Trophoblast cell (in vitro differentiated cells and primary cell): ENCODE data around the gene ZNF57.

Source experiments
- DNase-seq, 2 donors: peaks; one replicate each; pipeline ENCODE4 v3.0.0-alpha.2; 2016
- H2AFZ ChIP-seq: 2 replicates; pipeline ENCODE4 v1.6.1; 2013; ENCODE audit warnings: low read length, moderate library complexity, mild to moderate bottlenecking; ENCODE audit not compliant: insufficient read depth, poor library complexity
- H2AK5ac ChIP-seq: 2 replicates; pipeline ENCODE4 v1.6.1; 2013; ENCODE audit warnings: mild to moderate bottlenecking, low read length
- H2BK120ac ChIP-seq: 2 replicates; pipeline ENCODE4 v1.6.1; 2013; ENCODE audit warnings: low read length, mild to moderate bottlenecking, moderate library complexity; ENCODE audit not compliant: insufficient read depth, poor library complexity
- H2BK12ac ChIP-seq: 2 replicates; pipeline ENCODE4 v1.6.1; 2013; ENCODE audit warnings: mild to moderate bottlenecking, low read length, moderate library complexity
- H2BK5ac ChIP-seq: 2 replicates; pipeline ENCODE4 v1.6.1; 2013; ENCODE audit warnings: low read length, low read depth, moderate library complexity, mild to moderate bottlenecking; ENCODE audit not compliant: poor library complexity
- H3K14ac ChIP-seq: 2 replicates; pipeline ENCODE4 v1.6.1; 2013; ENCODE audit warnings: mild to moderate bottlenecking, low read length
- H3K18ac ChIP-seq: 2 replicates; pipeline ENCODE4 v1.6.1; 2013; ENCODE audit warnings: mild to moderate bottlenecking, low read length
- H3K23ac ChIP-seq: 2 replicates; pipeline ENCODE4 v1.6.1; 2013; ENCODE audit warnings: low read length
- H3K27ac ChIP-seq: 2 replicates; pipeline ENCODE4 v1.5.1; 2013; ENCODE audit warnings: low read depth, mild to moderate bottlenecking, inconsistent platforms, low read length, moderate library complexity
- H3K27me3 ChIP-seq: 2 replicates; pipeline ENCODE4 v1.6.1; 2013; ENCODE audit warnings: inconsistent platforms, mild to moderate bottlenecking, low read length, moderate library complexity; ENCODE audit not compliant: insufficient read depth
- H3K36me3 ChIP-seq, 2 experiments: 1 replicate in 1 of 2; 2 replicates in 1 of 2; pipeline ENCODE4 v1.6.1; 2013; ENCODE audit warnings: low read length in 2 of 2, mild to moderate bottlenecking in 2 of 2, moderate library complexity in 1 of 2; ENCODE audit not compliant: insufficient read depth in 2 of 2, control insufficient read depth in 1 of 2
- H3K4ac ChIP-seq: 2 replicates; pipeline ENCODE4 v1.6.1; 2013; ENCODE audit warnings: low read depth, mild to moderate bottlenecking, low read length, moderate library complexity
- H3K4me1 ChIP-seq, 2 experiments: 1 replicate in 1 of 2; 2 replicates in 1 of 2; pipeline ENCODE4 v1.6.1; 2013; ENCODE audit warnings: low read length in 2 of 2, mild to moderate bottlenecking in 2 of 2, moderate library complexity in 1 of 2; ENCODE audit not compliant: insufficient read depth in 2 of 2, control insufficient read depth in 1 of 2
- H3K4me2 ChIP-seq: 2 replicates; pipeline ENCODE4 v1.6.1; 2013; ENCODE audit warnings: inconsistent platforms, mild to moderate bottlenecking, low read length, moderate library complexity
- H3K4me3 ChIP-seq: 2 replicates; pipeline ENCODE4 v1.5.1; 2013; ENCODE audit warnings: mild to moderate bottlenecking, low read depth, low read length, inconsistent platforms
- H3K79me1 ChIP-seq: one replicate; pipeline ENCODE4 v1.6.1; 2013; ENCODE audit warnings: low read length
- H3K79me2 ChIP-seq: 2 replicates; pipeline ENCODE4 v1.6.1; 2013; ENCODE audit warnings: low read length, mild to moderate bottlenecking; ENCODE audit not compliant: control insufficient read depth, insufficient read depth, poor library complexity
- H3K9ac ChIP-seq: 2 replicates; pipeline ENCODE4 v1.6.1; 2013; ENCODE audit warnings: mild to moderate bottlenecking, low read length
- H3K9me3 ChIP-seq: 2 replicates; pipeline ENCODE4 v1.6.1; 2013; ENCODE audit warnings: low read depth, mild to moderate bottlenecking, control low read depth, inconsistent platforms, low read length; ENCODE audit not compliant: insufficient read depth
- H4K12ac ChIP-seq: 2 replicates; pipeline ENCODE4 v1.6.1; 2013; ENCODE audit warnings: low read depth, mild to moderate bottlenecking, low read length, moderate library complexity
- H4K8ac ChIP-seq: 2 replicates; pipeline ENCODE4 v1.6.1; 2013; ENCODE audit warnings: low read depth, mild to moderate bottlenecking, low read length, moderate library complexity
- H4K91ac ChIP-seq: one replicate; pipeline ENCODE4 v1.6.1; 2013; ENCODE audit warnings: low read depth, mild to moderate bottlenecking, low read length, moderate library complexity
- WGBS: extraction: QIAGEN DNeasy Blood & Tissue Kit; methylation state at CpG from one replicate; pipeline ENCODE4 v1.1.7; 2013; ENCODE audit warnings: missing lambda C conversion rate; ENCODE audit not compliant: insufficient read length, insufficient coverage; ENCODE audit errors: extremely low coverage; 5-methylcytosine and 5-hydroxymethylcytosine counted together

The ZNF57 gene

GRCh38 chr19:2917275-2918184 is 16.8 kb downstream of the ZNF57 start:
- H2AK5ac ChIP-seq: no peak overlapping the region
- H3K14ac ChIP-seq: no peak overlapping the region
- H3K18ac ChIP-seq: no peak overlapping the region
- H3K4ac ChIP-seq: no peak overlapping the region
- H3K4me1 ChIP-seq: no peaks in the 10 kb centered on the region
- no peaks in the 10 kb centered on the region for H3K27me3 ChIP-seq
- no peaks in the 10 kb centered on the region for H3K79me2 ChIP-seq
- H3K36me3 ChIP-seq: peaks cover 12 to 16% of the 10 kb centered on the region in 2 experiments
- no peak overlapping the region for H2BK12ac ChIP-seq
- no peak overlapping the region for H3K4me3 ChIP-seq
- no peak overlapping the region for H4K8ac ChIP-seq
- no peaks in the 10 kb centered on the region for H3K79me1 ChIP-seq
- no peak overlapping the region for H2BK120ac ChIP-seq
- H4K91ac ChIP-seq: no peak overlapping the region
- no peak overlapping the region for H2AFZ ChIP-seq
- H3K27ac ChIP-seq: no peak overlapping the region
- H3K9ac ChIP-seq: no peak overlapping the region
- no peak overlapping the region for H3K23ac ChIP-seq
- H4K12ac ChIP-seq: no peak overlapping the region
- H2BK5ac ChIP-seq: no peak overlapping the region
- H3K9me3 ChIP-seq: peaks cover 8% of the 10 kb centered on the region
- no peak overlapping the region for H3K4me2 ChIP-seq
- WGBS: no CpG with 5 or more reads among the region's 16 CpGs
- DNase-seq: no peak

- H3K27ac ChIP-seq: no peak overlapping the region
- peaks cover 0 to 11% of the 10 kb centered on the region in 2 experiments for H3K4me1 ChIP-seq
- WGBS: no CpG with 5 or more reads among the region's 5 CpGs
- no peak overlapping the region for H3K14ac ChIP-seq
- H2BK5ac ChIP-seq: no peak overlapping the region
- H3K4ac ChIP-seq: no peak overlapping the region
- H3K27me3 ChIP-seq: no peaks in the 10 kb centered on the region
- peaks cover under 1% of the 10 kb centered on the region for H3K9me3 ChIP-seq
- H2BK120ac ChIP-seq: no peak overlapping the region
- H3K79me1 ChIP-seq: no peaks in the 10 kb centered on the region
- no peak overlapping the region for H3K18ac ChIP-seq
- H2AK5ac ChIP-seq: no peak overlapping the region
- no peak overlapping the region for H2BK12ac ChIP-seq
- H3K9ac ChIP-seq: no peak overlapping the region
- DNase-seq: peak in 1 of 2 donors; percentile 58
- no peak overlapping the region for H3K4me2 ChIP-seq
- no peak overlapping the region for H4K12ac ChIP-seq
- no peak overlapping the region for H3K4me3 ChIP-seq
- no peak overlapping the region for H3K23ac ChIP-seq
- H3K79me2 ChIP-seq: no peaks in the 10 kb centered on the region
- no peak overlapping the region for H4K91ac ChIP-seq
- no peak overlapping the region for H2AFZ ChIP-seq
- H4K8ac ChIP-seq: no peak overlapping the region
- peaks cover 4% of the 10 kb centered on the region in 2 experiments for H3K36me3 ChIP-seq
Observed at GRCh38 chr19:2922987-2923386, 22.3 kb downstream of the ZNF57 start.

GRCh38 chr19:2923510-2923909 is 22.8 kb downstream of the ZNF57 start:
- Histone ChIP-seq H3K36me3 (peaks cover 3 to 4% of the 10 kb centered on the region in 2 experiments), H4K12ac (no peak overlapping the region), H3K27me3 (no peaks in the 10 kb centered on the region), H3K79me2 (no peaks in the 10 kb centered on the region), H3K4me3 (no peak overlapping the region), H3K4ac (no peak overlapping the region), H3K18ac (no peak overlapping the region), H2BK120ac (no peak overlapping the region), H3K9ac (no peak overlapping the region), H2AK5ac (no peak overlapping the region), H3K27ac (no peak overlapping the region), H2BK12ac (no peak overlapping the region), H3K79me1 (no peaks in the 10 kb centered on the region), H4K8ac (no peak overlapping the region), H2AFZ (no peak overlapping the region), H3K9me3 (no peaks in the 10 kb centered on the region), H4K91ac (no peak overlapping the region), H3K4me1 (peaks cover 0 to 11% of the 10 kb centered on the region in 2 experiments), H3K23ac (no peak overlapping the region), H3K4me2 (no peak overlapping the region), H3K14ac (no peak overlapping the region), H2BK5ac (no peak overlapping the region)
- DNase-seq: peak in 1 of 2 donors; percentile 57
- no CpG with 5 or more reads among the region's 4 CpGs for WGBS

- WGBS: no CpG with 5 or more reads among the region's 53 CpGs
- peak in 1 of 2 donors; percentile 14 for DNase-seq
- H3K9ac ChIP-seq: no peak overlapping the region
Observed at GRCh38 chr19:2926341-2927031, 25.8 kb downstream of the ZNF57 start.

More at GRCh38 chr19:2926341-2927031, 25.8 kb downstream of the ZNF57 start:
- no peak overlapping the region for H4K91ac ChIP-seq
- no peaks in the 10 kb centered on the region for H3K27me3 ChIP-seq
- H3K9me3 ChIP-seq: peaks cover 1% of the 10 kb centered on the region
- no peak overlapping the region for H3K18ac ChIP-seq
- H3K4me3 ChIP-seq: no peak overlapping the region
- no peak overlapping the region for H2BK5ac ChIP-seq
- H3K4me2 ChIP-seq: no peak overlapping the region
- H3K4ac ChIP-seq: no peak overlapping the region
- H4K12ac ChIP-seq: no peak overlapping the region
- H3K79me2 ChIP-seq: no peaks in the 10 kb centered on the region
- no peak overlapping the region for H3K27ac ChIP-seq
- no peak overlapping the region for H4K8ac ChIP-seq
- no peak overlapping the region for H3K23ac ChIP-seq
- no peaks in the 10 kb centered on the region for H3K79me1 ChIP-seq
- H3K14ac ChIP-seq: no peak overlapping the region
- H2AK5ac ChIP-seq: no peak overlapping the region
- no peak overlapping the region for H2BK120ac ChIP-seq
- peaks cover 2% of the 10 kb centered on the region in 2 experiments for H3K36me3 ChIP-seq
- H3K4me1 ChIP-seq: peaks cover 0 to 11% of the 10 kb centered on the region in 2 experiments
- no peak overlapping the region for H2AFZ ChIP-seq
- no peak overlapping the region for H2BK12ac ChIP-seq
